ENCODE results near the gene QRSL1. TPM values are rescaled to one million over a fixed set of nuclear protein-coding genes. Genes with fewer than 3 reads are reported as not detected.

QRSL1 gene
- total and polyA plus RNA-seq, 2 experiments from 2014 or later = 18.4 to 19.3 TPM

GRCh38 chr6:106671651-106672050 lies 42.3 kb downstream of the QRSL1 start (continued):
- TF ChIP-seq ZNF114 (CRISPR knock-in tag; IDR thresholded peaks at IDR 0.05) (no peak), REST (IDR thresholded peaks at IDR 0.05; ENCODE audit: unreplicated experiment) (no peak), POLR2AphosphoS5 (IDR thresholded peaks at IDR 0.05; ENCODE audit: low read depth) (no peak)

GRCh38 chr6:106674541-106675229 lies 45.3 kb downstream of the QRSL1 start:
- H3K27ac ChIP-seq (ENCODE audit: low read depth) = no peak overlapping the region
- no peak overlapping the region for H2AFZ ChIP-seq
- Mint-ChIP-seq H3K9me3 (no peaks in the 10 kb centered on the region; the same call in 1 of the 3 replicates), H3K4me3 (no peak overlapping the region), H3K4me1 (peaks cover 21% of the 10 kb centered on the region), H3K27ac (no peak overlapping the region), H3K36me3 (ENCODE audit: low read depth) (peaks cover 4% of the 10 kb centered on the region), H3K27me3 (ENCODE audit: insufficient read depth, low read depth, poor library complexity) (peaks cover 2% of the 10 kb centered on the region)
- H3K4me1 ChIP-seq (ENCODE audit: insufficient read depth) = peaks cover 22% of the 10 kb centered on the region
- no peaks in the 10 kb centered on the region for H3K79me2 ChIP-seq (replicated peaks; ENCODE audit: insufficient read depth)
- no peak overlapping the region for H3K4me2 ChIP-seq
- DNase-seq (ENCODE audit: low spot score) (no peak), ATAC-seq (no peak)
- H3K4me3 ChIP-seq = no peak overlapping the region
- no peaks in the 10 kb centered on the region for H4K20me1 ChIP-seq (replicated peaks; ENCODE audit: insufficient read depth)
- no peaks in the 10 kb centered on the region for H3F3A ChIP-seq (replicated peaks; ENCODE audit: low read depth)
- H3K9me2 ChIP-seq (ENCODE audit: insufficient read depth) = no peaks in the 10 kb centered on the region
- no peaks in the 10 kb centered on the region for H3K36me3 ChIP-seq (ENCODE audit: insufficient read depth)
- no peaks in the 10 kb centered on the region for H3K27me3 ChIP-seq (ENCODE audit: insufficient read depth)
- TF ChIP-seq REST (IDR thresholded peaks at IDR 0.05; ENCODE audit: unreplicated experiment) = no peak
- no peak for TF ChIP-seq ZNF331 (CRISPR knock-in tag; IDR thresholded peaks at IDR 0.05; ENCODE audit: low read depth)
- no peak for TF ChIP-seq JUNB (IDR thresholded peaks at IDR 0.05; ENCODE audit: unreplicated experiment)
- no peak for TF ChIP-seq POLR2AphosphoS5 (IDR thresholded peaks at IDR 0.05; ENCODE audit: low read depth)
- TF ChIP-seq ZNF114 (CRISPR knock-in tag; IDR thresholded peaks at IDR 0.05) = no peak
- TF ChIP-seq CREB1 (CRISPR knock-in tag; IDR thresholded peaks at IDR 0.05; ENCODE audit: low read depth) = no peak
- no peak for TF ChIP-seq EZH2phosphoT487 (IDR thresholded peaks at IDR 0.05; ENCODE audit: unreplicated experiment)
- no peak for TF ChIP-seq STAT1 (IDR thresholded peaks at IDR 0.05; ENCODE audit: unreplicated experiment)
- no peak for TF ChIP-seq CTCF (conservative IDR thresholded peaks at IDR 0.05; ENCODE audit: low read depth in 2 of 2)
- no peak for TF ChIP-seq NANOG (IDR thresholded peaks at IDR 0.05; ENCODE audit: borderline replicate concordance)
